ENCODE data around the gene ZNF430. TPM values are rescaled to one million over a fixed set of nuclear protein-coding genes. Genes with fewer than 3 reads are reported as not detected.

The ZNF430 gene
- total and polyA plus RNA-seq, 10 of the 15 experiments (the other 5 are each of a cell fraction or from before 2014, with no cell fraction given) = 4.6 to 19.0 (median 12.1) TPM

DNA sequence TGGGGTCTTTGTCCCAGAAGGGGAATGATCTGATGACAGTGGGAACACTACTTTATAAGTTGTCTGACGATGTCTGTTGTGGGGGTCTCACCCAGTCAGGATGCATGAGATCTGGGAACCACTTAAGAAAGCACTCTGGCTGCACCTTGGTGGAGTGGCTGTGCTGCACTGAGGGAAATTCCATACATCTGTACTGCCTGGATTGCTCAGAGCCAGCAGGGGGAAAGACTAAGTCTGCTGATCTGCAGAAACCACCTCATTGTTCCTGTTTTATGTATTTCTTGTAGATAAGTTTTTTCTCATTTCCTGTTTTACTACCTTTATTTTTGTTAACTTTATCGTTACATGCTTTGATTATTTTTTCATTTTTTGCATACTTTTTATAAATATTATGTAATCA lies 27.3 kb downstream of the ZNF430 start:
- Histone ChIP-seq H3K36me3 (ENCODE audit: control insufficient read depth in 2 of 2, insufficient read depth in 2 of 2, low read length in 1 of 2) (peaks cover 3 to 12% of the 10 kb centered on the region in 2 experiments; a peak in 3 of 4 replicates), H3K4me2 (ENCODE audit: control insufficient read depth, insufficient read depth) (no peak overlapping the region), H3K9ac (ENCODE audit: control insufficient read depth, insufficient read depth, low read length) (no peak overlapping the region), H3K4me3 (no peak overlapping the region), H3K27ac (ENCODE audit: control insufficient read depth, insufficient read depth) (no peak overlapping the region), H4K20me1 (ENCODE audit: control insufficient read depth, insufficient read depth) (no peaks in the 10 kb centered on the region), H3K4me1 (ENCODE audit: control insufficient read depth, insufficient read depth, low read length) (no peaks in the 10 kb centered on the region), H3K79me2 (ENCODE audit: control insufficient read depth, insufficient read depth, low read length) (peaks cover 2% of the 10 kb centered on the region; the same call in 1 of the 2 replicates), H2AFZ (ENCODE audit: control insufficient read depth, low read depth, low read length) (no peak overlapping the region), H3K9me3 (replicated peaks; ENCODE audit: control insufficient read depth, insufficient read depth, low read length) (peaks cover 21% of the 10 kb centered on the region), H3K27me3 (replicated peaks in 1 of 2; ENCODE audit: control insufficient read depth in 2 of 2, insufficient read depth in 2 of 2, low read length in 1 of 2) (no peaks in the 10 kb centered on the region)
- ChIA-PET SMC1A (ENCODE audit: uncharacterized antibody, unreplicated experiment) (no interaction called here), RAD21 (ENCODE audit: unreplicated experiment) (no interaction called here), CTCF (no interaction called here), POLR2A (no interaction called here)
- intact Hi-C loops (cut with micrococcal nuclease; ENCODE audit: unreplicated experiment) = no loop called here
- ATAC-seq = no peak
- no peak for DNase-seq (ENCODE audit: low read depth, low spot score)
- no peak for FAIRE-seq
- TF ChIP-seq, protein P1, sequence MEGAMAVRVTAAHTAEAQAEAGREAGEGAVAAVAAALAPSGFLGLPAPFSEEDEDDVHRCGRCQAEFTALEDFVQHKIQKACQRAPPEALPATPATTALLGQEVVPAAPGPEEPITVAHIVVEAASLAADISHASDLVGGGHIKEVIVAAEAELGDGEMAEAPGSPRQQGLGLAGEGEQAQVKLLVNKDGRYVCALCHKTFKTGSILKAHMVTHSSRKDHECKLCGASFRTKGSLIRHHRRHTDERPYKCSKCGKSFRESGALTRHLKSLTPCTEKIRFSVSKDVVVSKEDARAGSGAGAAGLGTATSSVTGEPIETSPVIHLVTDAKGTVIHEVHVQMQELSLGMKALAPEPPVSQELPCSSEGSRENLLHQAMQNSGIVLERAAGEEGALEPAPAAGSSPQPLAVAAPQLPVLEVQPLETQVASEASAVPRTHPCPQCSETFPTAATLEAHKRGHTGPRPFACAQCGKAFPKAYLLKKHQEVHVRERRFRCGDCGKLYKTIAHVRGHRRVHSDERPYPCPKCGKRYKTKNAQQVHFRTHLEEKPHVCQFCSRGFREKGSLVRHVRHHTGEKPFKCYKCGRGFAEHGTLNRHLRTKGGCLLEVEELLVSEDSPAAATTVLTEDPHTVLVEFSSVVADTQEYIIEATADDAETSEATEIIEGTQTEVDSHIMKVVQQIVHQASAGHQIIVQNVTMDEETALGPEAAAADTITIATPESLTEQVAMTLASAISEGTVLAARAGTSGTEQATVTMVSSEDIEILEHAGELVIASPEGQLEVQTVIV (IDR thresholded peaks at IDR 0.05; ENCODE audit: borderline replicate concordance, partially characterized antibody) = no peak
- TF ChIP-seq, protein P2, sequence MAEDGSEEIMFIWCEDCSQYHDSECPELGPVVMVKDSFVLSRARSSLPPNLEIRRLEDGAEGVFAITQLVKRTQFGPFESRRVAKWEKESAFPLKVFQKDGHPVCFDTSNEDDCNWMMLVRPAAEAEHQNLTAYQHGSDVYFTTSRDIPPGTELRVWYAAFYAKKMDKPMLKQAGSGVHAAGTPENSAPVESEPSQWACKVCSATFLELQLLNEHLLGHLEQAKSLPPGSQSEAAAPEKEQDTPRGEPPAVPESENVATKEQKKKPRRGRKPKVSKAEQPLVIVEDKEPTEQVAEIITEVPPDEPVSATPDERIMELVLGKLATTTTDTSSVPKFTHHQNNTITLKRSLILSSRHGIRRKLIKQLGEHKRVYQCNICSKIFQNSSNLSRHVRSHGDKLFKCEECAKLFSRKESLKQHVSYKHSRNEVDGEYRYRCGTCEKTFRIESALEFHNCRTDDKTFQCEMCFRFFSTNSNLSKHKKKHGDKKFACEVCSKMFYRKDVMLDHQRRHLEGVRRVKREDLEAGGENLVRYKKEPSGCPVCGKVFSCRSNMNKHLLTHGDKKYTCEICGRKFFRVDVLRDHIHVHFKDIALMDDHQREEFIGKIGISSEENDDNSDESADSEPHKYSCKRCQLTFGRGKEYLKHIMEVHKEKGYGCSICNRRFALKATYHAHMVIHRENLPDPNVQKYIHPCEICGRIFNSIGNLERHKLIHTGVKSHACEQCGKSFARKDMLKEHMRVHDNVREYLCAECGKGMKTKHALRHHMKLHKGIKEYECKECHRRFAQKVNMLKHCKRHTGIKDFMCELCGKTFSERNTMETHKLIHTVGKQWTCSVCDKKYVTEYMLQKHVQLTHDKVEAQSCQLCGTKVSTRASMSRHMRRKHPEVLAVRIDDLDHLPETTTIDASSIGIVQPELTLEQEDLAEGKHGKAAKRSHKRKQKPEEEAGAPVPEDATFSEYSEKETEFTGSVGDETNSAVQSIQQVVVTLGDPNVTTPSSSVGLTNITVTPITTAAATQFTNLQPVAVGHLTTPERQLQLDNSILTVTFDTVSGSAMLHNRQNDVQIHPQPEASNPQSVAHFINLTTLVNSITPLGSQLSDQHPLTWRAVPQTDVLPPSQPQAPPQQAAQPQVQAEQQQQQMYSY (CRISPR knock-in tag; IDR thresholded peaks at IDR 0.05) = no peak
- TF ChIP-seq NFYA (IDR thresholded peaks at IDR 0.05; ENCODE audit: borderline replicate concordance, low read depth, low read length) (no peak), SIX5 (IDR thresholded peaks at IDR 0.05; ENCODE audit: low read depth, low read length, severe bottlenecking) (no peak)
- no TSS peak for BruUV-seq (replicated peaks)
- in situ Hi-C loops (cut with MboI) = loop anchor here (25.0 kb wide), 1 partner anchor 1510 kb away; the partner anchor contains the start of genes CILP2 and YJEFN3
- 69% methylated on average over 2 of the region's 2 CpGs for WGBS (ENCODE audit: insufficient coverage, insufficient replicate concordance, low lambda C conversion rate, missing lambda C conversion rate)
